HEK293 (cell line): Measurements from ENCODE around the gene RFTN1.

Experiments
- CTCF ChIP-seq: fragments of 450-650 bp; formaldehyde crosslinking; IDR thresholded peaks from 2 replicates; pipeline ENCODE4 v1.5.1; 2016; ENCODE audit warnings: missing biosample characterization, missing genetic modification characterization
- KLF16 ChIP-seq: fragments of 450-650 bp; formaldehyde crosslinking; IDR thresholded peaks from 2 replicates; pipeline ENCODE4 v1.5.1; 2017; ENCODE audit warnings: missing biosample characterization, missing genetic modification characterization
- ZNF148 ChIP-seq: fragments of 450-650 bp; formaldehyde crosslinking; IDR thresholded peaks from 2 replicates; pipeline ENCODE4 v1.5.0; 2017; ENCODE audit warnings: missing biosample characterization, missing genetic modification characterization, borderline replicate concordance
- ZNF184 ChIP-seq: fragments of 450-650 bp; IDR thresholded peaks from 2 replicates; pipeline ENCODE4 v1.5.1; 2018; ENCODE audit warnings: missing biosample characterization, mild to moderate bottlenecking, missing genetic modification characterization
- ZNF274 ChIP-seq, 2 experiments: fragments of 200-500 bp in 1 of 2; fragments of 450-650 bp in 1 of 2; sonication (Bioruptor generic) in 1 of 2; formaldehyde crosslinking in 1 of 2; IDR thresholded peaks; 2 replicates each; pipeline versions ENCODE4 v1.5.1 to v1.6.1; 2014 to 2016; ENCODE audit warnings: borderline replicate concordance in 1 of 2, inconsistent platforms in 1 of 2, low read length in 1 of 2, missing biosample characterization in 1 of 2, missing genetic modification characterization in 1 of 2
- ZNF521 ChIP-seq: fragments of 450-650 bp; formaldehyde crosslinking; IDR thresholded peaks from 2 replicates; pipeline ENCODE4 v1.5.1; 2017; ENCODE audit warnings: missing biosample characterization, mild to moderate bottlenecking, missing genetic modification characterization
- ZNF544 ChIP-seq: fragments of 450-650 bp; formaldehyde crosslinking; IDR thresholded peaks from 2 replicates; pipeline ENCODE4 v1.5.0; 2017; ENCODE audit warnings: missing biosample characterization, missing genetic modification characterization
- ZNF626 ChIP-seq: fragments of 450-650 bp; sonication (Bioruptor Pico); formaldehyde crosslinking; IDR thresholded peaks from 2 replicates; pipeline ENCODE4 v1.5.1; 2018; ENCODE audit warnings: missing biosample characterization, missing genetic modification characterization, inconsistent platforms
- ZNF830 ChIP-seq: fragments of 450-650 bp; IDR thresholded peaks from 2 replicates; pipeline ENCODE4 v1.5.0; 2018; ENCODE audit warnings: missing biosample characterization, missing genetic modification characterization, low read depth, mild to moderate bottlenecking, moderate library complexity
- TF ChIP-seq, protein P1 (sequence below): fragments of 450-650 bp; formaldehyde crosslinking; IDR thresholded peaks from 2 replicates; pipeline ENCODE4 v1.5.1; 2016; ENCODE audit warnings: missing biosample characterization, missing genetic modification characterization, low read depth

GRCh38 chr3:16378415-16378814 lies 135.1 kb downstream of the RFTN1 start:
- TF ChIP-seq ZNF148, result no peak
- no peak for TF ChIP-seq ZNF521
- TF ChIP-seq ZNF184, result no peak
- no peak for TF ChIP-seq KLF16 (tag by site-specific recombination)
- TF ChIP-seq CTCF (tag by site-specific recombination), result no peak
- TF ChIP-seq ZNF830 (tag by site-specific recombination), result no peak
- TF ChIP-seq ZNF626 (tag by site-specific recombination), result no peak
- no peak for TF ChIP-seq ZNF544
- TF ChIP-seq ZNF274 (IDR thresholded peaks at IDR 0.05; ENCODE audit: low read length), result no peak
- no peak for TF ChIP-seq ZNF274 (tag by site-specific recombination; IDR thresholded peaks at IDR 0.05; ENCODE audit: borderline replicate concordance)
- TF ChIP-seq, protein P1, sequence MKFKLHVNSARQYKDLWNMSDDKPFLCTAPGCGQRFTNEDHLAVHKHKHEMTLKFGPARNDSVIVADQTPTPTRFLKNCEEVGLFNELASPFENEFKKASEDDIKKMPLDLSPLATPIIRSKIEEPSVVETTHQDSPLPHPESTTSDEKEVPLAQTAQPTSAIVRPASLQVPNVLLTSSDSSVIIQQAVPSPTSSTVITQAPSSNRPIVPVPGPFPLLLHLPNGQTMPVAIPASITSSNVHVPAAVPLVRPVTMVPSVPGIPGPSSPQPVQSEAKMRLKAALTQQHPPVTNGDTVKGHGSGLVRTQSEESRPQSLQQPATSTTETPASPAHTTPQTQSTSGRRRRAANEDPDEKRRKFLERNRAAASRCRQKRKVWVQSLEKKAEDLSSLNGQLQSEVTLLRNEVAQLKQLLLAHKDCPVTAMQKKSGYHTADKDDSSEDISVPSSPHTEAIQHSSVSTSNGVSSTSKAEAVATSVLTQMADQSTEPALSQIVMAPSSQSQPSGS (tag by site-specific recombination), result no peak
